Measurements from ENCODE around the gene FLACC1. TPM values are rescaled to one million over a fixed set of nuclear protein-coding genes. Genes with fewer than 3 reads are reported as not detected.

The FLACC1 gene
- total and polyA plus RNA-seq, 2 donors (not counting 1 experiment from before 2014, with no cell fraction given): 1.5 to 5.0 TPM

DNA sequence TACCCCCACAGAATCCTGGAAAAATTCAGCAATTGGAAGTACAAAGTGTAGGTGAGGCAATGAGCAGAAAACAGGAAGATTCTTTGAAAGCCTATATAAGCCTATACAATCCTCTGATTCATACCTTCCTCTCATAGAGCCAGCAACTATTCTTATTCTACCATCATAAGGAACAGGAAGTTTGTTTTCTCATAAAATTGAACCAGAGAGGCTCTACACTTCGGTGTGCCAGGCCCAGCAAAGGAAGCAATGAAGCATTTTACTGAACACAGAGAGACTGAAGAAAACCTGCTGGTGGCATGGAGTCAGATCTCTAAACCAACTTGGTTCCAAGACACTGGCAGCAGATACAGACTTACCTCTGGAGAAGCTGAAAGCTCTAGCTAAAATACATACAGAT is 78.1 kb downstream of the FLACC1 start:
- H3K4me2 ChIP-seq (replicated peaks; ENCODE audit: low read depth, low read length, poor library complexity, severe bottlenecking): peak overlapping the region; percentile 29
- H3K9me3 ChIP-seq (ENCODE audit: control extremely low read depth in 1 of 3, control insufficient read depth in 2 of 3, insufficient read depth in 1 of 3, low read length in 2 of 3): no peaks in the 10 kb centered on the region
- H3K4me3 ChIP-seq (ENCODE audit: control extremely low read depth in 1 of 5, extremely low read depth in 1 of 5, insufficient read depth in 1 of 5, low read depth in 2 of 5, low read length in 4 of 5): no peak overlapping the region
- H3K27ac ChIP-seq (ENCODE audit: low read length in 2 of 2): peak overlapping the region in 1 of 2 donors; percentile 70
- TF ChIP-seq, protein P1, sequence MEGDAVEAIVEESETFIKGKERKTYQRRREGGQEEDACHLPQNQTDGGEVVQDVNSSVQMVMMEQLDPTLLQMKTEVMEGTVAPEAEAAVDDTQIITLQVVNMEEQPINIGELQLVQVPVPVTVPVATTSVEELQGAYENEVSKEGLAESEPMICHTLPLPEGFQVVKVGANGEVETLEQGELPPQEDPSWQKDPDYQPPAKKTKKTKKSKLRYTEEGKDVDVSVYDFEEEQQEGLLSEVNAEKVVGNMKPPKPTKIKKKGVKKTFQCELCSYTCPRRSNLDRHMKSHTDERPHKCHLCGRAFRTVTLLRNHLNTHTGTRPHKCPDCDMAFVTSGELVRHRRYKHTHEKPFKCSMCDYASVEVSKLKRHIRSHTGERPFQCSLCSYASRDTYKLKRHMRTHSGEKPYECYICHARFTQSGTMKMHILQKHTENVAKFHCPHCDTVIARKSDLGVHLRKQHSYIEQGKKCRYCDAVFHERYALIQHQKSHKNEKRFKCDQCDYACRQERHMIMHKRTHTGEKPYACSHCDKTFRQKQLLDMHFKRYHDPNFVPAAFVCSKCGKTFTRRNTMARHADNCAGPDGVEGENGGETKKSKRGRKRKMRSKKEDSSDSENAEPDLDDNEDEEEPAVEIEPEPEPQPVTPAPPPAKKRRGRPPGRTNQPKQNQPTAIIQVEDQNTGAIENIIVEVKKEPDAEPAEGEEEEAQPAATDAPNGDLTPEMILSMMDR (IDR thresholded peaks at IDR 0.05): no peak
- TF ChIP-seq EZH2 (IDR thresholded peaks at IDR 0.05; ENCODE audit: borderline replicate concordance, insufficient read depth, low read depth, low read length, poor library complexity, severe bottlenecking): no peak
- no peaks in the 10 kb centered on the region for H3K9me3 Mint-ChIP-seq (ENCODE audit: insufficient read depth)
- no peaks in the 10 kb centered on the region for H3K27me3 Mint-ChIP-seq
- no peaks in the 10 kb centered on the region for H4K20me1 ChIP-seq (ENCODE audit: control insufficient read depth, insufficient read depth, low read length, poor library complexity, severe bottlenecking)
- H3K4me1 ChIP-seq (ENCODE audit: control insufficient read depth in 2 of 2, insufficient read depth in 2 of 2, low read length in 2 of 2): peaks cover 10 to 18% of the 10 kb centered on the region in 2 donors
- ChIA-PET POLR2A (no interaction called here), CTCF (interaction anchor here (0.8 to 2.6 kb wide), 8 partner anchors 14 to 96 kb away, joined by 3 to 16 read pairs (median 3); partner anchors contain the start of genes CASP10 and CASP8)
- H3K36me3 ChIP-seq (replicated peaks in 1 of 2; ENCODE audit: control extremely low read depth in 1 of 2, control insufficient read depth in 1 of 2, extremely low read depth in 1 of 2, insufficient read depth in 2 of 2, low read length in 1 of 2): peaks cover 10 to 66% of the 10 kb centered on the region in 2 experiments
- intact Hi-C loops (cut with micrococcal nuclease): loop anchor here (2.0 kb wide), 1 partner anchor 42 kb away; no protein-coding TSS in a partner anchor
- peaks cover 15% of the 10 kb centered on the region for H3K79me2 ChIP-seq (ENCODE audit: control insufficient read depth, insufficient read depth, low read length)
- H2AFZ ChIP-seq (ENCODE audit: insufficient read depth, low read depth, low read length, poor library complexity, severe bottlenecking): no peak overlapping the region
- ATAC-seq (ENCODE audit: low read depth): no peak
- no peak overlapping the region for H3K9ac ChIP-seq (ENCODE audit: low read length)
- H3K4me3 Mint-ChIP-seq: no peak overlapping the region
- H3K27ac Mint-ChIP-seq: peak overlapping the region; percentile 83
- WGBS (ENCODE audit: insufficient coverage): 36% methylated on average over 1 of the region's 1 CpG
- H3K27me3 ChIP-seq (replicated peaks in 1 of 4; ENCODE audit: control extremely low read depth in 1 of 4, control insufficient read depth in 3 of 4, insufficient read depth in 4 of 4, low read length in 3 of 4): no peaks in the 10 kb centered on the region
- DNase-seq: no peak
- H3K4me1 Mint-ChIP-seq: peaks cover 19% of the 10 kb centered on the region

GRCh38 chr2:201276511-201276910 is 80.6 kb downstream of the FLACC1 start:
- Histone ChIP-seq H3K4me1 (ENCODE audit: control insufficient read depth in 2 of 2, insufficient read depth in 2 of 2, low read length in 2 of 2) (peaks cover 10 to 18% of the 10 kb centered on the region in 2 donors), H3K27me3 (replicated peaks in 1 of 4; ENCODE audit: control extremely low read depth in 1 of 4, control insufficient read depth in 3 of 4, insufficient read depth in 4 of 4, low read length in 3 of 4) (no peaks in the 10 kb centered on the region), H3K9me3 (ENCODE audit: control extremely low read depth in 1 of 3, control insufficient read depth in 2 of 3, insufficient read depth in 1 of 3, low read length in 2 of 3) (no peaks in the 10 kb centered on the region), H3K4me3 (ENCODE audit: control extremely low read depth in 1 of 5, extremely low read depth in 1 of 5, insufficient read depth in 1 of 5, low read depth in 2 of 5, low read length in 4 of 5) (no peak overlapping the region), H2AFZ (ENCODE audit: insufficient read depth, low read depth, low read length, poor library complexity, severe bottlenecking) (no peak overlapping the region), H3K36me3 (replicated peaks in 1 of 2; ENCODE audit: control extremely low read depth in 1 of 2, control insufficient read depth in 1 of 2, extremely low read depth in 1 of 2, insufficient read depth in 2 of 2, low read length in 1 of 2) (peaks cover 11 to 90% of the 10 kb centered on the region in 2 experiments), H3K9ac (ENCODE audit: low read length) (no peak overlapping the region), H4K20me1 (ENCODE audit: control insufficient read depth, insufficient read depth, low read length, poor library complexity, severe bottlenecking) (peaks cover 7% of the 10 kb centered on the region), H3K27ac (ENCODE audit: low read length in 2 of 2) (no peak overlapping the region), H3K79me2 (ENCODE audit: control insufficient read depth, insufficient read depth, low read length) (peaks cover 25% of the 10 kb centered on the region), H3K4me2 (replicated peaks; ENCODE audit: low read depth, low read length, poor library complexity, severe bottlenecking) (no peak overlapping the region)
- Mint-ChIP-seq H3K9me3 (ENCODE audit: insufficient read depth) (no peaks in the 10 kb centered on the region), H3K4me1 (peaks cover 27% of the 10 kb centered on the region), H3K27me3 (no peaks in the 10 kb centered on the region), H3K4me3 (no peak overlapping the region), H3K27ac (no peak overlapping the region)
- ChIA-PET POLR2A (interaction anchor here (2.0 kb wide), 1 partner anchor 40 kb away, joined by 5 read pairs; no protein-coding TSS in a partner anchor), CTCF (interaction anchor here (1.1 to 1.5 kb wide), 2 partner anchors 16 to 44 kb away, joined by 3 to 9 read pairs; partner anchors contain the start of gene CASP8)
- TF ChIP-seq, protein P1 (IDR thresholded peaks at IDR 0.05): no peak
- no peak for TF ChIP-seq EZH2 (IDR thresholded peaks at IDR 0.05; ENCODE audit: borderline replicate concordance, insufficient read depth, low read depth, low read length, poor library complexity, severe bottlenecking)
- WGBS (ENCODE audit: insufficient coverage): no CpG with 5 or more reads among the region's 6 CpGs
- no peak for DNase-seq
- intact Hi-C loops (cut with micrococcal nuclease): loop anchor here (2.0 kb wide), 1 partner anchor 16 kb away; the partner anchor contains the start of gene CASP8
- no peak for ATAC-seq (ENCODE audit: low read depth)

Data from B cell (primary cell).